Posterior vena cava (tissue), 2 donors: ENCODE data around the gene NOL9. TPM values are rescaled to one million over a fixed set of nuclear protein-coding genes. Genes with fewer than 3 reads are reported as not detected.

ENCODE experiments used
- DNase-seq: peaks from one replicate; pipeline ENCODE4 v3.0.0-alpha.2; 2020; ENCODE audit warnings: low spot score
- intact Hi-C, 2 donors: fragments of 100-400 bp; cut with DNase I; formaldehyde crosslinking; loops; one replicate each; pipeline versions ENCODE4 v1.14.1 to v1.14.2; 2022 to 2023
- total RNA-seq, 2 donors: library from RNA; stranded (reverse); fragmentation: NEBNext Ultra II Directional; extraction: Animal tissue kit (Norgen Biotek cat#: 25700); gene quantifications; one replicate each; pipeline ENCODE4 v1.2.1, GENCODE V29; 2021
- donor health status: DM: yes; HTN: yes; CAD: no.
- donor health status: DM: yes; HTN: yes; CAD: no.

NOL9 gene
- total RNA-seq, 2 donors from 2014 or later, result 21.2 to 23.9 TPM

- DNase-seq, result peak; percentile 20
- intact Hi-C loops, result no loop called here
These were observed 19.1 kb downstream of the NOL9 start for GRCh38 chr1:6535214-6535613.

DNA sequence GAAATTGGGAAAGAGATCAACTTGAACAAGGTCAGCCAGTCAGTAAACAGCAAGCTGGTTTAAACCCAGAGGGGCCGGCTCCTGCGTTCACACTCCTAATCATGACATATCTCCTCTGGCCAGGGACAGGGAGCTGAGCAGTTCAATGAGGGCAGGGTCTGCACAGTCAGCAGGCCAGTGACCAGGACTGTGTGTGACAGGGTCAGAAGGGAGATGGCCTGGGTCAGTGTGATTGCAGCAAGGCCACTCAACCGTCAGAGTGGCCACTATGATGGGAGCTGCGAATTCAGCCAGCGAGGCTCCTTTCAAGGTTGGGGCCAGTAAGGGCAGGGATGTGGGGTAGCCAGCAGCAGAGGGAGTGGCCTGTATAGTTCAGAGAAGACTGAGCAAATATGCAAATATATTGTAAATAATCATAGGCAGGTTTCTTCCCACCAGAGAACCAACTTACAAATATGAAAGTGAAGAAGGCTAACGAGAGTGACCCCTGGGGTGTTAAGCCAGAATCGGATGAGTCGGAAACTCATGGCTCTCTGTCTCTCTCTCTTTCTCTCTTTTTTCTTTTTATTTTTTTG is 20.0 kb downstream of the NOL9 start:
- intact Hi-C loops, result no loop called here
- DNase-seq, result peak; percentile 31

GRCh38 chr1:6531996-6532395 is 22.3 kb downstream of the NOL9 start:
- intact Hi-C loops, result no loop called here

GRCh38 chr1:6530504-6531160 is 23.7 kb downstream of the NOL9 start:
- peak; percentile 64 for DNase-seq
- intact Hi-C loops, result no loop called here

More at GRCh38 chr1:6531996-6532395, 22.3 kb downstream of the NOL9 start:
- peak; percentile 43 for DNase-seq

GRCh38 chr1:6528492-6528891 is 25.8 kb downstream of the NOL9 start:
- intact Hi-C loops, result no loop called here
- DNase-seq, result peak; percentile 38

DNA sequence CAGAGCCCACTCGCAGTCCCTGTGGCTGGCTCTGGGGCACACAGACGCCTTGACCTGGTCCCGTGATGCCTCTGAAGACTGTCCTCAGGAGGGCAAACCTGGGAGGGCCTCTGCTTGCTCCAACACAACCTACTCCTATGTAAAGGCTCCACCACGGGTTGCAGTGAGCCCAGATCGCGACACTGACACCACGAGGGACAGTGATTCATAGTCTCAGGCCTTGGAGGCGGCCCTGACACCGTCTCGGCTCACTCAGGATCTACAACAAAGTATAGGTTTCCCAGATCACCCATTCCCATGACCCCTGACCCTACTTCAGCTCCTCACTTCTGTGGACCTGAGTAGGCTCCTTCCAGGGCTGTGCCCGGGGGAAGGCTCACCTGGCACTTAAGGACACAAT is 28.0 kb downstream of the NOL9 start:
- intact Hi-C loops, result no loop called here
- DNase-seq, result peak; percentile 35

DNA sequence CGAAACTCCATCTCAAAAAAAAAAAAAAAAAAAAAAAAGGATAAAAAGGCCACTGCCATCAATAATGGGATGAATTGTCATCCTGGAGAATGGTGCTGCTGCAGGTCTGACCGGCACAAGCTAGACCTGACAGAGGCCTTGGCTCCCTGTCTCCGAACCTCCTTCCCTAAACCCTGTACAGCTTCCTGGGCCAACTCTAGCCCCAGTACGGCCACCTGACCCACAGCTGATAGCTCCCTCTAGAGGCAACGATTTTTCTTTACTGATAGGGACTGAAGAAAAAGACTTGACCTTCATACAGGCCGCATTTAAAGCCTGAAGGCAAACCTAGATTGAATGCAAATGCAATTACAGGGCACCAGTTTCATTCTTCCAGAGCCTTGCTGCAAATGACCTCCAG is 30.7 kb downstream of the NOL9 start:
- intact Hi-C loops, result no loop called here

DNA sequence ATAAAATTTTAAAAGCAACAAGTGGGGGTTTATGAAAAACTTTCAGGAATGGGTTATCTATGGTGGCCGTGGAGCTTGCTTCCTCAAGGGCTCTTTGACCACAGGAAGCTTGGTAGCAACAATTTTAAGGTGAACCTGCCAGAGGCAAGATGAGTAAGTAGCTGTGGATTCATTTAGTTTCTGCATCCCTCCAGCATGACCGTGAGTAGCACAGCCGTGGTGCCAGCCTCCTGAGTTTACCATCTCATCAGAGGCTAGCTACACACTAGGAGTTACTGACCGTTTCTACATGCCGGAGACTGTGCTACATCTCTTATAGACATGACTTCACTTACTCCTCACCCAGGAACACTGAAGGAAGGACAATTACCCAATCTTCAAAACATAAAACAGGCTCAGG is 32.8 kb downstream of the NOL9 start:
- intact Hi-C loops, result no loop called here
- DNase-seq, result peak; percentile 9

More for the DNA sequence above, 30.7 kb downstream of the NOL9 start:
- peak; percentile 74 for DNase-seq

DNA sequence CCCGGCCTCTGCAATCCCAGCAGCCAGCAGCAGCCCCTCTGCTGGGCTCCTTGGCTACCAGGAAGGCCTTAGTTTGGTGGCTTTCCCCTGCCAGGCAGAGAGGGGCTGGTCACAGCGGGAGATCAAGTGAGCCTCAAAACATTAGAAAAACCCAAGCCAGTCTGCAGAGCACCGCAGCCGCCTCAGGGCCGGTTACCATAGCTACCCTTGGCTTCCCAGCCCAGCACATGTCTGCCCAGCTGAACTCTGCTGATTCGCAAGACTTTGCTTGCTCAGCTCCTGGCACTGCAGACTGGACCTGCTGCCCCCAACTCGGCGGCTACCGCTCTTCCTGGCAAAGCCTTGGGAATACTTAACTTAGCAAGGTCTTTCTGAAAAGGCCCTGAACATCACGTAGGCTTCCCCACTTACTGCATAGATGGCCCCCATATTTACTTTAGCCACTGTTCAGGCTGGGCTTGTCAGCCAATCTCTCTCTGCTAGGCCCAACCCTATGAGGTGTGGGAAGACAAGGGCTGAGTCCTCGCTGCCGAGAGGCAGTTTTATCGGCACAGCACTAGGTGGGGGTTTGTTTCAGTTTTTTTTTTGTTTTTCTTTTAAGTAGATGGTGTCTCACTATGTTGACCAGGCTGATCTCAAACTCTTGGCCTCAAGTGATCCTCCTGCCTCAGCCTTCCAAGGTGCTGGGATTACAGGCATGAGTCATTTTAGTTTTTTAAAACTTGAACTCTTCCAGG is 34.2 kb downstream of the NOL9 start:
- intact Hi-C loops, result no loop called here
- DNase-seq, result peak; percentile 91

GRCh38 chr1:6519491-6519934 is 34.8 kb downstream of the NOL9 start:
- no peak for DNase-seq
- intact Hi-C loops, result no loop called here

GRCh38 chr1:6517435-6517851 is 36.9 kb downstream of the NOL9 start:
- intact Hi-C loops, result no loop called here
- no peak for DNase-seq

- intact Hi-C loops, result no loop called here
- no peak for DNase-seq
These were observed 38.5 kb downstream of the NOL9 start for GRCh38 chr1:6515771-6516170.

DNA sequence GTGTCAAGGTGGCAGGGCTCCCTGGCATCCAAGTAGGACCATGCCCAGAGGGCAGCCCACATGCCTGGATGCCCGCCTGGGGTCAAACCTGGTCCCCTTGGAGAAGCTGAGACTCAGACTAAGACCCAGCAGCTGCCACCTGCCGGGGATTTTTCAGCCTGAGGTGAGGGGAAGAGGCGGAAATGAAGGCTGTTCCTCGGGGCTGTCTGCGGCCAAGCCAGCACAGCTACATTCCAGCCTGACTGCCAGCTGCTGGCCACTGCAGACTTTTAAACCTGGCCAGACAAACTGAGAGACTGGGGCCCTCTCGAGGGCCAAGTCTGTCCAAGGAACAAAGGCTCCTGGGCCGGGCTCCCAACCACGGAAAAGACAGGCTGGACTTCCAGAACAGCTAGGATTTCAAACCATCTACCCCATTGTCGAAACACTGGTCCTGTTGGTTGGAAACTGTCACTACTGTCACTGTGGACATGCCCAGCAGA is 41.0 kb downstream of the NOL9 start:
- DNase-seq, result no peak
- intact Hi-C loops, result no loop called here

- intact Hi-C loops, result no loop called here
- no peak for DNase-seq
These were observed 41.4 kb downstream of the NOL9 start for GRCh38 chr1:6512908-6513280.

GRCh38 chr1:6512245-6512907 is 41.9 kb downstream of the NOL9 start:
- intact Hi-C loops, result no loop called here
- DNase-seq, result no peak

DNA sequence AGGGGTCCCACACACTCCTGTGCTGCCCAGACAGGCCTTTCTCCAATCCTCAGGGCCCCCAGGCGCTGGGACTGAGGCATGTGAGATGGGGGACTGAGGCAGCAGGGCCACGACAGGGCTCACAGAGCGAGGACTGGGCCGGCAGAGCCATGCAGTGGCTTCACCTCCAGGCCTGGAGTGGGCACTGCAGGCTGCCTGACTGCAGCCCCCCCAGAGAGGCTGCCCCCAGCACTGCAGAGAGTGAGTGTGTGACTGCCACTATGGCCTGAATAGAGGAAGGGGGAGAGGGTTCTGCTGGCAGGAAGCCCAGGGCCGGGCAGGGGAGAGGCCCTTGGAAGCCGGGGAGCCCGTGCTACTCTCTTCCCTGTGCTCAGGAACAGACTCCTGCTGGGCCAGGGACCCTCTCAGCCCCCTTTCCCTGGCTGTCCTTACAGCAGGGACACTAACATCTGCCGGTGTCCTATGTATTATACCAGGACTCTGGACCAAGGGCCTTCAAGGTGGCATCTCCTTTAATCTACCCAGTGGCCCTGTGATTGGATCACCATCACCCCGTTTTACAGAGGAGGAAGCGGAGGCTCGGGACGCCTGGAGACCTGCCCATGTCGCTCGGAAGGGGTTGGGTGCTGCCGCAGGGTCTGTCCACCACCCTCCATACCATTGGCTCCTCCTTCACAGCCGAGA is 42.6 kb downstream of the NOL9 start:
- DNase-seq, result no peak
- intact Hi-C loops, result no loop called here

DNA sequence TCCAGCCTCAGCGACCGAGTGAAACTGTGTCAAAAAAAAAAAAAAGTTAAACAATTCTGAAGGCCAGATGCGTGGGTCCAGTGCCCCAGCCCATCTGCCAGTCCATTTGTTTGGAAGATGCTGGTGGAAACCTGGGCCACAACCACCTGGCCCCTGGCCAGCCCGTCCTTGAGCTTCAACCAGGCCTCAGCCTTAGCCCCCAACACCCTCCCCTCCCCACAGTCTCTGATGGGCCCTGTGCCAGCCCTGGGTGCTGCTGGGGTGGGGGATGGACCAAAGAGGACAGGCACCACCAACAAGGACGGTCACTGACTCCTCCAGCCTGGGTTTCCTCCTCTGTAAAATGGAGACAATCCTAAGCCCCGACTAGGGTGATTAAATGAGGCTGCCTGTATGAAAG is 43.3 kb downstream of the NOL9 start:
- intact Hi-C loops, result no loop called here

GRCh38 chr1:6510493-6510892 is 43.8 kb downstream of the NOL9 start:
- intact Hi-C loops, result no loop called here

More for the DNA sequence above, 43.3 kb downstream of the NOL9 start:
- no peak for DNase-seq

GRCh38 chr1:6509919-6510291 is 44.4 kb downstream of the NOL9 start:
- intact Hi-C loops, result no loop called here
- peak; percentile 71 for DNase-seq

More at GRCh38 chr1:6510493-6510892, 43.8 kb downstream of the NOL9 start:
- no peak for DNase-seq
